ENCODE results near the gene CECR2.

GRCh38 chr22:17562906-17563870 is 193.9 kb downstream of the CECR2 start, which contains the start of gene SLC25A18:
- TF ChIP-seq CTCF (conservative IDR thresholded peaks at IDR 0.05; ENCODE audit: low read depth, low read length) (0 out of 2 replicates have a peak, but pooled peaks have one; percentile 21), EZH2 (IDR thresholded peaks at IDR 0.05; ENCODE audit: borderline replicate concordance, low read depth, low read length, poor library complexity, severe bottlenecking) (no peak)

Data from A673 (cell line).